ENCODE data around the gene HPCAL1. TPM values are rescaled to one million over a fixed set of nuclear protein-coding genes. Genes with fewer than 3 reads are reported as not detected.

The HPCAL1 gene
- total RNA-seq, 1 experiment from 2014 or later = 189 TPM

DNA sequence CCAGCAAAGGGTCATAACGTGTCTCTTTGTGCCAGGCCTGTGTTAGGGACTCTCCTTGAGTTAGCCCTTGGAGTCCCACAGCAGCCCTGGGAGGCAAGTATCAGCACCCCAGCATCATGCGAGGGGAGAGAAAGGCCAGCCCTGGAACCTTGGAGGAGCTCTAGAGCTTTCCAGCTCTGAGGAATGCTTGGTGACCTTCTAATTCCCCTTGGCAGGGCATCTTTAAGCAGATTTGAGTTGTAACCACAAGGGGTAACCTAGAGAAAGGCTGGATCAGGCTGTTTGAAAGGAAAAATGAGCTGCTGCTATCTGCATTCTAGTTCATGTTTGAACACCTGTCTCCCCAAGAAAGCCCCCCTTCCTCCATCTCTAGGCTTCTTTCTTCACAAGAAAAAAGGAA lies 169.3 kb downstream of the HPCAL1 start:
- DNase-seq (ENCODE audit: extremely low read depth, low read depth) = no peak

DNA sequence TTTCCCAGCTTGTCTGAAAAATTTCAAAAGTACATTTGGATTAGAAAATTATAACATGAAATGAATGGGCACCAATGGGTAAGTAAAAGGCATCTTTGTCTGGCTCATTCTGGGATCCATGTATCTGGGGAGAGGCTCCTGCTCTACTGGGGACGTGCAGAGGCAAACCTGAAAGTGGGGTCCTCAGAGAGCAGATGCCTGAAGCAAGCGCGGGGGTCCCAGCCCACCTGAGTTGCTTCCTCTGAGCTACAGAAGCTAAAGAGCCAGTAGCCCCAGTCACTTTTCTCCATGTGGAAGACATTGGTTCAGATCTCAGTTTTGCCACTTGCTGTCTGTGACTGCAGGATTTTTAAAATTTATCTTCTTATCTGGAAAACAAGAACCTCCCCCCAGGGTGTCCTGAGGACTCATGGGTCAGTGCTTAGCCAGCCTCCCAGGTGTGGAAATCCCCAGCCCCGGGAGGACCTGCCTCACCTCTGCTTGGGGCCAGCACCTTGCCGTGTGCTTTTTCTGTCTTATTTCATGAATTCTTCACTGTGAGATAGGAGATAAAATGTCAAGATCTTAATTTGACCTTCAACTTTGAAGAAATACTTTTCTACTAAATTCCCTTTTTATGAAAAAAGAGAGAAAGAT lies 170.5 kb downstream of the HPCAL1 start:
- DNase-seq (ENCODE audit: extremely low read depth, low read depth) = no peak

DNA sequence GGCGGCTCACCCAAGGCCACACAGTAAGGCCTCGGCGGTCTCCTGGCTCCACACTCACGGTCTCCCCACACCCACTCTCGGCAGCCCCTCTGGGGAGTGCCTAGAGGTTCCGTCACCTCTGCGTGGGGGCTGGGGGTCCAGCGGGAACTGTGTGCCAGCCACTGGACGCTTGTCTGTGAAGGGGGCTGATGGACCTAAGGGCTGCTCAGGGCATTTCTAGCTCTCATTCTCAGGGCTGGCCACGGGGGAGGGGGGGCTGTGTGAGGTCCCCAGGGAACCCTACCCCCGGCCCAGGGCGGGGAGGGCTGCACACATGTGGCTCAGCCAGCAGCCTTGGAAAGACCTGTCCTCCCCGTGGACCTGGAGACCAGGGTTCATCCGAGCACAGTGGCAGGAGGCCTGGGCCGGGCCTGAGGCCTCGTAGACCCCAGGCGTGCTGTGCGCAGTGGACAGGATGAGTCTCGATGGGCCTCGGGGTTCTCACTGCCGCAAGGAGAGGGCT lies 172.6 kb downstream of the HPCAL1 start:
- no peak for DNase-seq (ENCODE audit: extremely low read depth, low read depth)

DNA sequence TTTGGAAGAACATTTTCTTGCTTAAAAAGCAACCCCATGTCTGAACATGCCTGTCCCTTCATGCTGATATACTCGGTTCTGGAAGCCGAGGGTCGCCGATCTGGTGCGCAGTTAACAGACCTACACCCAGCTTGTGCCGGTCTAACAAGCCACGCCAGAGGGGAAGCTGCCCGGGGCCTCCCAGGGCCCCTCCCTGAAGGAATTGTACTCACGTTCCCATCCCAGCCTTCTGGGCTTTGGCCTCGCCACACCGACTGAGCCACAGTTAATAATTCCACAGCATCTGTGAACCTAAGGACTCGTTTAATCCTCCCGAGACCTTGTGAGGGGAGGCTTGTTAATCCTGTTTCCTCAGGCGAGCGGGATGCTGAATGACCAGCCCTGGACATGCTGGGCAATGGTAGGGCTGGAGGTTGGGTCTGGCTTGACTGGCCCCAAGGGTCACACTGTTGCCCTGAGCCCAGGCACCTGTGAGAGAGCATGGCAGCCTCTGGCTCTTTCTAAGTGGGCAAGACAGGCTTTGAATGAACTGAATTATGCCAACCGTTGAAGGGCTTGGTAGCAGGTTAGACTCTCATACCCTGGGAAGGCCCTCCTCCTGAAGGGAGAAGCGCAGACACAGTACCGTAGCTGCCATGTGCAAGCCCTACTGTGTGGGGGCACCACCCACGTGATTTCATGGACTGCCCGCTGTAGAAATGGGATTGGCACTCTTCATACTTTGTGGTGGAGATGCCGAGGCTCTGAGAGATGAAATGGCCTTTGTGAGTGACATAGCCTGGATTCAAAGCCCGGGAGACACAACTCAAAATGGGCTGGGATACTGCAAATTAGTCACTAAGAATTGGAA lies 173.3 kb downstream of the HPCAL1 start:
- DNase-seq (ENCODE audit: extremely low read depth, low read depth) = no peak

DNA sequence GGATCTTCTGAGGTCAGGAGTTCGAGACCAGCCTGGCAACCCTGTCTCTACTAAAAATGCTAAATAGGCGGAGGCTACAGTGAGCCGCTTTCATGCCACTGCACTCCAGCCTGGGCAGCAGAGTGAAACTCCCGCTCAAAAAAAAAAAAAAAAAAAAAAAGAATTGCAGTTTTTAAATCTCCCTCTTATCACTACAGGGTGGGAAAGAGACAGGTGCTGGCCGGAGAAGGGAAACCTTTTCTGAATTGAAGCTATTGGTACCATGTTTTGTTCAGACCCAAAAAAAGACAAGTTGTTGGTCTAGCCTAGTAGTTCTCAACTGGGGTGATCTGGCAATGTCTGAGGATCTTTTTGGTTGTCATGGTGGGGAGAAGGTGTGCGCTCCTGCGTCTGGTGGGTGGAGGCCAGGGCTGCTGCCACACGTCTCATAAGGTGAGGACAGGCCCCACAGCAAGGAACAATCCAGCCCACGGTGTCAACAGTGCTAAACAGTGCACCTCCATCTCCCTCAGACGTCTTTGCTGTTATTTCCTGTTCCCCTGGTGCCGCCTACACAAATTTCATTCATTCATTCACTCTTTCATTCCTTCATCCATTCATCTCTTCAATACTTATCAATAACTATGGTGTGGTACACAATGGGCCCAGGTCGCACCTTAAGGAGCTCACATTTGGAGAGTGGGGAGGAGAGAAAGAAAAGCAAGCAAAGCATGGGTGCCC lies 174.2 kb downstream of the HPCAL1 start:
- DNase-seq (ENCODE audit: extremely low read depth, low read depth) = no peak

Small RNAs within 50 kb of the gene (small RNA-seq; reads per million reads assigned to genes)
- gene RF00432 (0 reads per million in 2 experiments), gene RN7SL66P (0 reads per million in 2 experiments), gene SNORA80B (15.4 to 18.3 reads per million in 2 experiments)

Other genes starting within 250 kb of the HPCAL1 start
- 0.14 and 0.22 TPM in 2 replicates for gene CYS1, start 222.5 kb upstream of the HPCAL1 start, total RNA-seq (2014; rRNA removed; shearing (Covaris generic))
- gene RRM2, start 180.2 kb upstream of the HPCAL1 start, total RNA-seq (2014; rRNA removed; shearing (Covaris generic)) = 62.5 and 68.7 TPM in 2 replicates
- gene ODC1, start 145.4 kb downstream of the HPCAL1 start, total RNA-seq (2014; rRNA removed; shearing (Covaris generic)) = 630 and 656 TPM in 2 replicates